HEK293T (cell line): Measurements from ENCODE around the gene ITPKB.

Source experiments
- ARNT ChIP-seq: fragments of 450-650 bp; IDR thresholded peaks from 2 replicates; pipeline ENCODE4 v1.6.1; 2017; ENCODE audit warnings: mild to moderate bottlenecking
- BHLHE40 ChIP-seq: fragments of 450-650 bp; IDR thresholded peaks from 2 replicates; pipeline ENCODE4 v1.6.1; 2016; ENCODE audit warnings: mild to moderate bottlenecking, moderate library complexity, borderline replicate concordance
- CTBP1 ChIP-seq: fragments of 450-650 bp; IDR thresholded peaks from 2 replicates; pipeline ENCODE4 v1.6.1; 2016; ENCODE audit warnings: borderline replicate concordance
- ELF4 ChIP-seq: fragments of 450-650 bp; IDR thresholded peaks from 2 replicates; pipeline ENCODE4 v1.6.1; 2017; ENCODE audit warnings: antibody characterized with exemption
- FOXA1 ChIP-seq: fragments of 450-650 bp; IDR thresholded peaks from 2 replicates; pipeline ENCODE4 v1.6.1; 2016; ENCODE audit warnings: mild to moderate bottlenecking
- FOXM1 ChIP-seq: fragments of 450-650 bp; IDR thresholded peaks from 2 replicates; pipeline ENCODE4 v1.6.1; 2017; ENCODE audit warnings: mild to moderate bottlenecking, borderline replicate concordance
- HDGF ChIP-seq: fragments of 450-650 bp; IDR thresholded peaks from 2 replicates; pipeline ENCODE4 v1.6.1; 2017; ENCODE audit warnings: antibody characterized with exemption, borderline replicate concordance
- L3MBTL2 ChIP-seq: fragments of 450-650 bp; conservative IDR thresholded peaks from 2 replicates; pipeline ENCODE4 v1.6.1; 2016; ENCODE audit warnings: mild to moderate bottlenecking
- LEF1 ChIP-seq: fragments of 450-650 bp; IDR thresholded peaks from 2 replicates; pipeline ENCODE4 v1.6.1; 2017; ENCODE audit warnings: mild to moderate bottlenecking, borderline replicate concordance
- NFRKB ChIP-seq: fragments of 450-650 bp; IDR thresholded peaks from 2 replicates; pipeline ENCODE4 v1.6.1; 2016; ENCODE audit warnings: mild to moderate bottlenecking, moderate library complexity
- SP1 ChIP-seq: fragments of 450-650 bp; IDR thresholded peaks from 2 replicates; pipeline ENCODE4 v1.6.1; 2017
- SUZ12 ChIP-seq: fragments of 450-650 bp; IDR thresholded peaks from 2 replicates; pipeline ENCODE4 v1.6.1; 2016; ENCODE audit warnings: mild to moderate bottlenecking
- ZNF384 ChIP-seq: fragments of 450-650 bp; IDR thresholded peaks from 2 replicates; pipeline ENCODE4 v1.6.1; 2016

GRCh38 chr1:226637147-226637935 lies 101.7 kb downstream of the ITPKB start:
- TF ChIP-seq SP1 (no peak), SUZ12 (no peak), L3MBTL2 (no peak), CTBP1 (no peak), ARNT (no peak), ZNF384 (no peak), BHLHE40 (no peak), LEF1 (no peak), FOXA1 (no peak), HDGF (no peak), FOXM1 (no peak), NFRKB (no peak), ELF4 (no peak)
